HEK293 (cell line): Measurements from ENCODE around the gene TOMM40.
A peak's percentile ranks its signal among the peaks of the same experiment; 100 is the strongest.

Source experiments
- AEBP2 ChIP-seq: fragments of 450-650 bp; formaldehyde crosslinking; IDR thresholded peaks from 2 replicates; pipeline ENCODE4 v1.5.1; 2016; ENCODE audit warnings: missing biosample characterization, missing genetic modification characterization, borderline replicate concordance
- CTCF ChIP-seq: fragments of 450-650 bp; formaldehyde crosslinking; IDR thresholded peaks from 2 replicates; pipeline ENCODE4 v1.5.1; 2016; ENCODE audit warnings: missing biosample characterization, missing genetic modification characterization
- MEIS1 ChIP-seq: sonication (generic); formaldehyde crosslinking; IDR thresholded peaks from 2 replicates; pipeline ENCODE4 v1.8.1; 2022; ENCODE audit warnings: missing genetic modification reagents, mild to moderate bottlenecking, borderline replicate concordance
- MYNN ChIP-seq: fragments of 450-650 bp; formaldehyde crosslinking; IDR thresholded peaks from 2 replicates; pipeline ENCODE4 v1.5.1; 2016; ENCODE audit warnings: missing biosample characterization, missing genetic modification characterization, borderline replicate concordance
- PATZ1 ChIP-seq: fragments of 450-650 bp; formaldehyde crosslinking; IDR thresholded peaks from 2 replicates; pipeline ENCODE4 v1.5.1; 2016; ENCODE audit warnings: missing biosample characterization, missing genetic modification characterization
- REST ChIP-seq: fragments of 450-650 bp; formaldehyde crosslinking; IDR thresholded peaks from 2 replicates; pipeline ENCODE4 v1.5.1; 2016; ENCODE audit warnings: missing biosample characterization, missing genetic modification characterization
- ZFP37 ChIP-seq: fragments of 450-650 bp; formaldehyde crosslinking; IDR thresholded peaks from 2 replicates; pipeline ENCODE4 v1.5.1; 2016; ENCODE audit warnings: missing biosample characterization, missing genetic modification characterization
- ZNF121 ChIP-seq: fragments of 450-650 bp; formaldehyde crosslinking; IDR thresholded peaks from 2 replicates; pipeline ENCODE4 v1.5.1; 2016; ENCODE audit warnings: missing biosample characterization, missing genetic modification characterization
- ZNF174 ChIP-seq: fragments of 450-650 bp; formaldehyde crosslinking; IDR thresholded peaks from 2 replicates; pipeline ENCODE4 v1.5.0; 2017; ENCODE audit warnings: missing biosample characterization, mild to moderate bottlenecking, missing genetic modification characterization
- ZNF202 ChIP-seq: fragments of 450-650 bp; formaldehyde crosslinking; IDR thresholded peaks from 2 replicates; pipeline ENCODE4 v1.5.1; 2016; ENCODE audit warnings: missing biosample characterization, missing genetic modification characterization, borderline replicate concordance
- ZNF335 ChIP-seq: fragments of 450-650 bp; formaldehyde crosslinking; conservative IDR thresholded peaks from 2 replicates; pipeline ENCODE4 v1.5.1; 2016; ENCODE audit warnings: missing biosample characterization, missing genetic modification characterization
- ZNF398 ChIP-seq: fragments of 450-650 bp; formaldehyde crosslinking; IDR thresholded peaks from 2 replicates; pipeline ENCODE4 v1.5.1; 2017; ENCODE audit warnings: missing biosample characterization, missing genetic modification characterization
- ZNF449 ChIP-seq: fragments of 450-650 bp; formaldehyde crosslinking; IDR thresholded peaks from 2 replicates; pipeline ENCODE4 v1.5.1; 2017; ENCODE audit warnings: missing biosample characterization, mild to moderate bottlenecking, missing genetic modification characterization, moderate library complexity
- ZNF473 ChIP-seq: fragments of 450-650 bp; formaldehyde crosslinking; IDR thresholded peaks from 2 replicates; pipeline ENCODE4 v1.5.1; 2017; ENCODE audit warnings: missing biosample characterization, missing genetic modification characterization
- ZNF48 ChIP-seq: fragments of 450-650 bp; formaldehyde crosslinking; IDR thresholded peaks from 2 replicates; pipeline ENCODE4 v1.5.1; 2016; ENCODE audit warnings: missing biosample characterization, missing genetic modification characterization
- ZNF518A ChIP-seq: fragments of 450-650 bp; formaldehyde crosslinking; conservative IDR thresholded peaks from 2 replicates; pipeline ENCODE4 v1.5.1; 2016; ENCODE audit warnings: low read depth, missing biosample characterization, missing genetic modification characterization
- ZNF560 ChIP-seq: fragments of 450-650 bp; formaldehyde crosslinking; IDR thresholded peaks from 2 replicates; pipeline ENCODE4 v1.5.1; 2017; ENCODE audit warnings: missing biosample characterization, missing genetic modification characterization, borderline replicate concordance
- ZNF623 ChIP-seq: fragments of 450-650 bp; formaldehyde crosslinking; IDR thresholded peaks from 2 replicates; pipeline ENCODE4 v1.5.1; 2016; ENCODE audit warnings: missing biosample characterization, missing genetic modification characterization
- ZNF76 ChIP-seq: fragments of 450-650 bp; formaldehyde crosslinking; IDR thresholded peaks from 2 replicates; pipeline ENCODE4; 2016; ENCODE audit warnings: low read depth, missing biosample characterization, missing genetic modification characterization, borderline replicate concordance
- ZNF785 ChIP-seq: fragments of 450-650 bp; formaldehyde crosslinking; IDR thresholded peaks from 2 replicates; pipeline ENCODE4 v1.5.1; 2016; ENCODE audit warnings: missing biosample characterization, missing genetic modification characterization

Gene TOMM40

GRCh38 chr19:44891016-44891882 is at the start of gene TOMM40 (continued):
- no peak for TF ChIP-seq ZNF518A (tag by site-specific recombination)
- TF ChIP-seq ZFP37 (tag by site-specific recombination): no peak
- TF ChIP-seq REST (tag by site-specific recombination): no peak
- TF ChIP-seq ZNF121 (tag by site-specific recombination): no peak
- no peak for TF ChIP-seq MYNN (tag by site-specific recombination)
- TF ChIP-seq ZNF398 (tag by site-specific recombination): no peak
- no peak for TF ChIP-seq AEBP2 (tag by site-specific recombination)
- TF ChIP-seq ZNF202 (tag by site-specific recombination): no peak
- TF ChIP-seq ZNF335 (tag by site-specific recombination): peak; percentile 91
- peak; percentile 50; the same call in 1 of the 2 replicates for TF ChIP-seq ZNF449 (tag by site-specific recombination)
- TF ChIP-seq ZNF76 (tag by site-specific recombination): peak; percentile 85
- TF ChIP-seq CTCF (tag by site-specific recombination): peak; percentile 63
- no peak for TF ChIP-seq ZNF473 (tag by site-specific recombination)
- no peak for TF ChIP-seq ZNF48 (tag by site-specific recombination)
- no peak for TF ChIP-seq ZNF785
- TF ChIP-seq ZNF174 (tag by site-specific recombination): no peak
- no peak for TF ChIP-seq MEIS1 (CRISPR knock-in tag)
- TF ChIP-seq ZNF560 (tag by site-specific recombination): no peak
- no peak for TF ChIP-seq ZNF623 (tag by site-specific recombination)
- TF ChIP-seq PATZ1: peak; percentile 38; the same call in 1 of the 2 replicates
